GM12865 (cell line): ENCODE data around the gene ZFHX2.

Experiments used
- DNase-seq: peaks from one replicate; pipeline ENCODE4 v3.0.0; 2010; ENCODE audit warnings: low read depth
- H3K4me3 ChIP-seq: 2 replicates; pipeline ENCODE4 v1.5.1; 2011; ENCODE audit warnings: mild to moderate bottlenecking, low read depth, low read length, control low read depth
- TF ChIP-seq, protein P1 (sequence below): IDR thresholded peaks from 2 replicates; pipeline ENCODE4 v1.5.1; 2011; ENCODE audit warnings: low read length, control low read depth, low read depth, inconsistent platforms; ENCODE audit not compliant: insufficient read depth; ENCODE audit errors: missing control alignments

The ZFHX2 gene

GRCh38 chr14:23513005-23513817 is 38.4 kb downstream of the ZFHX2 start:
- TF ChIP-seq, protein P1, sequence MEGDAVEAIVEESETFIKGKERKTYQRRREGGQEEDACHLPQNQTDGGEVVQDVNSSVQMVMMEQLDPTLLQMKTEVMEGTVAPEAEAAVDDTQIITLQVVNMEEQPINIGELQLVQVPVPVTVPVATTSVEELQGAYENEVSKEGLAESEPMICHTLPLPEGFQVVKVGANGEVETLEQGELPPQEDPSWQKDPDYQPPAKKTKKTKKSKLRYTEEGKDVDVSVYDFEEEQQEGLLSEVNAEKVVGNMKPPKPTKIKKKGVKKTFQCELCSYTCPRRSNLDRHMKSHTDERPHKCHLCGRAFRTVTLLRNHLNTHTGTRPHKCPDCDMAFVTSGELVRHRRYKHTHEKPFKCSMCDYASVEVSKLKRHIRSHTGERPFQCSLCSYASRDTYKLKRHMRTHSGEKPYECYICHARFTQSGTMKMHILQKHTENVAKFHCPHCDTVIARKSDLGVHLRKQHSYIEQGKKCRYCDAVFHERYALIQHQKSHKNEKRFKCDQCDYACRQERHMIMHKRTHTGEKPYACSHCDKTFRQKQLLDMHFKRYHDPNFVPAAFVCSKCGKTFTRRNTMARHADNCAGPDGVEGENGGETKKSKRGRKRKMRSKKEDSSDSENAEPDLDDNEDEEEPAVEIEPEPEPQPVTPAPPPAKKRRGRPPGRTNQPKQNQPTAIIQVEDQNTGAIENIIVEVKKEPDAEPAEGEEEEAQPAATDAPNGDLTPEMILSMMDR = no peak
- no peak overlapping the region for H3K4me3 ChIP-seq
- no peak for DNase-seq

DNA sequence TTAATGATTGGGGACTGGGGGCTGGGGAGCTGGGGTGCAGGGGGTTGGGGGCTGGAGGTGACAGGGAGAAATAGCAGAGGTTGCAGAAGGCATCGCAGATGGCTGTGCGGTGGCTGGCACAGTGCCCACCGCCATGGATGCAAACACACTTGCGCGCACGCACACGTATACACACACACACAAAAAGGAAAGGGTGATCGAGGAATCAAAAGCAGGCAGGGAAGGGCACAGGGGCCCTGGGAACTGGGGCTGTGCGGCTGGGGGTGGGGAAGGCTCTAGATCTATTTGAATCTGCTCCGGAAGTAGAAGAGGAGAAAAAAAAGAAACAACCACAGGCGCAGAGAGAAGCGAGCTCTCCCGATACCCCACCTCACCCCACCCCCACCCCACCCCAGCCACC is 39.4 kb downstream of the ZFHX2 start:
- TF ChIP-seq, protein P1 = no peak
- no peak overlapping the region for H3K4me3 ChIP-seq
- DNase-seq = no peak

- no peak for DNase-seq
- TF ChIP-seq, protein P1 = no peak
- no peak overlapping the region for H3K4me3 ChIP-seq
Observed at GRCh38 chr14:23494223-23494622, 57.3 kb downstream of the ZFHX2 start.

DNA sequence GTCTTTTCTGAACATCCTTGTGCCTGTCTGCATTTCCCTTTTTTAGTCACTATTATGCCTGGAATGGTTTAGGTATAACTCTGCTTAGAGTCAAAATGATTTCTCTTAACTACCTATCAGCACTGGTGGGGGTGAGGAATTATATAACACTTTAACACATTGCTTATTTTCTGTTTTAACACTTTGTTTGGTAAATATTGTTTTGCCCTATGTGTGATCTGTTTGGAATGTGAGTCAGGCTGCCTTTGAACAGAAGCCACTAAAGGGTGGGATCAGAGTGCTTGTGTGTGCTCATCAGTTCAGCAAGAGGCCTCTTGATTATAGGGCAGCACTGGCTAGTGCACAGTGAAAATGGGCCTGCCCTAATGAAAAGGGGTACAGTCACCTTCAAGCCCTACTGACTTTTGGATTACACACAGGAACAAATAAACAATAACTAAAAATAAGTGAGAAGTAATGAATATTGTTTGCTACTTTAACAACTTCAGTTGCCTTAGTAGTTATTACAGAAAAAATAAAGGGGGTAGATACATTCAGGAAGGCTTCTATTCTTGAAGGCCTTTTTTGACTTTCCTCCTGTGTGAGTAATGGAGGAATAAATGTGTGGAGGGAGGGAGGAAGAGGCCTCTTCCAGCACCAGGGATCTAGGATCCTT is 58.8 kb downstream of the ZFHX2 start:
- TF ChIP-seq, protein P1 = no peak
- no peak overlapping the region for H3K4me3 ChIP-seq
- no peak for DNase-seq

DNA sequence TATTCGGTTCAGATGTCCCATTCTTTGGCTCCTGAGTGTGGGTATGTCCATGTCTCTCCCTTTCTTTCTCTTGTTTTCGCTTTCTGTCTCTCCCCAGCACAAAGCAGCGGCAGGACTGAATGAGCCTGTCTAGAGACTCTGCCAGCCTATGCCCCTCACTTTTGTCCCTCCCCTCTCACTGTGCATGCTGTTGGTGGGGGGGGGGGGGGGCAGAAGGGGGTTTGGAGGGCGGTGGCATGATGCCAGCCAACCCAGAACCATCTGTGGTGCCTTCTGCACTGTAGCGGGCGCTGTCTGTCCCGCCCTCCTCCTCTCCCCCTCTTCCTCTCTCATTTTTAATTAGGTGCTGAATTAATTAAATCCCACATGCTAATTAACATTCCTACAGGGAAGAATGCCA is 64.3 kb downstream of the ZFHX2 start:
- DNase-seq = no peak
- no peak overlapping the region for H3K4me3 ChIP-seq
- TF ChIP-seq, protein P1 = no peak

DNA sequence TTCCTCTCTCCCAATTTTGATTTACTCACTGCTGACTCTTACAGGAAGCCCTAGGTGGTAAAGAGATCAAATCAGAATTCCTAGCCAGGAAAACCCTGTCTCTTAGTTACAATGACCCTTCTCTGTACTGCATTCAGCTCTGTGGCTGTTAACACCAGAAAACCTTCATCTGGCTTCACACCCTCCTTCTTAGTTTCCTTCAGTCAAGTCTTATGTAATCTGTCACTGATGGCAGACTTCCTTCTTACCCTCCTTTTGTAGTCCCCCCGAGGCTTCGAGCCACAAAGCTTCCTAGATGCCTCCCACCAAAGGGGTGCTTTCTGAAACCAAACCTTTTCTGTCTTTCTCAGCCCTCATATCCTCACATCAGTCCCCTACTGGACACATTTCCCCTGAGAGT is 65.5 kb downstream of the ZFHX2 start:
- TF ChIP-seq, protein P1 = no peak
- no peak overlapping the region for H3K4me3 ChIP-seq
- DNase-seq = no peak

- TF ChIP-seq, protein P1 = no peak
- DNase-seq = no peak
- no peak overlapping the region for H3K4me3 ChIP-seq
Observed at GRCh38 chr14:23485326-23485725, 66.2 kb downstream of the ZFHX2 start.
